EL (cell line): ENCODE measurements around the gene TRPC1.

Source experiments
- DNase-seq: peaks from one replicate; pipeline ENCODE4 v3.0.0-alpha.2; 2016

The TRPC1 gene

DNA sequence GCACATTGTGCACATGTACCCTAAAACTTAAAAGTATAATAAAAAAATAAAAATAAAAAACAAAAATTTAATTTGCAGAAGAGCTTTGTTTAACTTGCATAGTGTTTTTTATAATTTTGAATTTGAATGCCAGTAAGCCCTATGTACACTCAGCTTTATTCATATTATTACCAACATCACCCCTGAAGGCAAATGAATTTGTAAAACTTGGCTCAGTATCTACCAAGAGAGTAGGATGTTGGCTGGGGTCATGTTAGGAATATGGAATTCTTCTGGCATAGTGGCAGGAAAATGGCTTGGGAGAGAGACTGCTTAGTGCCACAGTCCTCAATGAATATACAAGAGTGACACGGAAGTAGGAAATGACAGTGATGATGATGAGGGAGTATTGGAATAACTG is 30.7 kb downstream of the TRPC1 start:
- no peak for DNase-seq

DNA sequence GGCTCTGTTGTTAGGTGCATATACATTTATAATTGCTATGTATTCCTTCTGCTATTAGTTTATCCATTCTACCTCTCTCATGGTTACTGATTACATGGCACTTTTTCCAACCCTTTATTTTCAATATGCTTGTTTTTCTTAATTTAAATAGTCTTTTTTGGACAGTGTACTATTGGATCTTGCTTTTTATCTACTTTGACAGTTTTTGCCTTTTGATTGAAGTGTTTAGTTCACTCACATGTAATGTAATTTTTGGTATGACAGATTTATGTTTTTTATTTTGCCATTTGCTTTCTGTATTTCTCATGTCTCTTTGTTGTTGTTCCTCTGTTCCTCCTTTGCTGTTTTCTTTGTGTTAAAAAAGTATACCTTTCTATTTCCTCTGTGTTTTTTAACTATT is 44.5 kb downstream of the TRPC1 start:
- DNase-seq: no peak

- DNase-seq: peak; percentile 4
These were observed 54.1 kb downstream of the TRPC1 start for GRCh38 chr3:142777927-142778326.

DNA sequence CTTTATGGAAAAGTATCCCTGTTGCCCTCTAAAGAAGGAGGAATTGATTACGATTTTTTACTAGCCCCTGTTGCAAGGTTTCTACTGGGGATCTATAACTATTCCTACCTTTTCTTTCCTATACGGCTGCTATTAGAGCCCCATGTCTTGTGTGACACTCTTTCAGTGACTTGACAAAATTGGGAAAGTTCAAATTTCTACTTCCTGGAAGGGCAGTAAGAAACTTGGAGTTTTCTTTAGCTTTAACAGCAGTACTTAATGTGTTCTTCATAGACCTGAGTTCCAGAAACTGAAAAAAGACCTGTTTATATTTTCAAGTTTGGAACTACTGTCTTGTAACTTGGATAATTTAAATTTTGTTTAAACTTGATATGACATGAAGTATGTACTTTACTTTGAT is 54.7 kb downstream of the TRPC1 start:
- no peak for DNase-seq

GRCh38 chr3:142779591-142779990 is 55.8 kb downstream of the TRPC1 start:
- DNase-seq: peak; percentile 13

GRCh38 chr3:142782616-142783015 is 58.8 kb downstream of the TRPC1 start:
- no peak for DNase-seq

DNA sequence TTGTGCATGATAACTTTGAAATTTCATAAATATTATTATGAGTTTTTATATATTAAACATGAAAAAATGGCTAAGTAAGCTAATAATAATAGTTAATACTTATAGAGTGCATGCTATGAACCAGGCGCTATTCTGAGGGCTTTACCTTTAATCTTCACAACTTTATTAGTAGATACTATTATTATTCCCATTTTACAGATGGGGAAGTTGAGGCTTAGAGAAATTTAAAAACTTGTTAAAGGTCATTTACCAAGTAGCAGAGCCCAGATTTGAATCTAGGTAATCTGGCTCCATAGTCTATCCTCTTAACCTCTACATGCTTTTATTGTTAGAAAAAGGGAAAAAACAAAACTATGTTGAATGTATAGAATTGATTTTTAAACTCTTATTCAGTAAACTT is 60.4 kb downstream of the TRPC1 start:
- no peak for DNase-seq

GRCh38 chr3:142785996-142786395 is 62.2 kb downstream of the TRPC1 start:
- DNase-seq: no peak

DNA sequence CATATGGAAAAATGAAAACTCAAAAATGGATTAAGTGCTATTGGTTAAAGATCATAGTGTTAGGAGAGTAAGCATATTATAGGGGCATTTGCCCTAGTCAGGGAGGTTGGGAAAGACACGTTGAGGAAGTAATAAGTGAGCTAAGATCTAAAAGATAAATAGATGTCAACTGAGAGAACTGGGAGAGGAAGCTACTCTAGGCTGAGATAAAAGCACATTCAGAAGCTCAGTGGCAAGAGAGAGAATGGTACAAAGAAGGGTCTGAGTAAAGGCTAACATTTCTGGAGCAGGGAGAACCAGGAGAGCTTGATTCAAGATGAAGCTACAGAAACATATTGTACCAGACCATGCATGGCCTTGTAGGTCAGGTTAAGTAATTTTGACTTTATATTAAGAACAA is 63.9 kb downstream of the TRPC1 start:
- no peak for DNase-seq

DNA sequence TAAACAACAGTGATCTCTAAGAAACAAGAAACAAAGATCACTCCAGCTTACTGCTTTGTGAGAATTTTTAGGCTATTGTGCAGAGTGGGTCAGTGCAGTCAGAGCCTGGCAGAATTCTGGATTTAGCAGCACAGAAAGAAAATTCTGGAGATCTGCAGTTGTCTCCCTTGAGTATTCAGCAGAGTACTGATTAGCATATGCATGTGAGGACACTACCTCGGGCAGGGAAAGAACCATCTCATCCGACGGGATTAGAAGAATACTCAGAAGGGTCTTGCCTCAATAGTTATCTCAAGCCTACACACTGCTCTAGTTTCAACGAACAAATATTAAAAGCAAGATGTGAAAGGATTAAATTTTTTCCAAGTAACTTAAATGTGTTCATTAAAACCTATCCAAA is 70.7 kb downstream of the TRPC1 start:
- no peak for DNase-seq

DNA sequence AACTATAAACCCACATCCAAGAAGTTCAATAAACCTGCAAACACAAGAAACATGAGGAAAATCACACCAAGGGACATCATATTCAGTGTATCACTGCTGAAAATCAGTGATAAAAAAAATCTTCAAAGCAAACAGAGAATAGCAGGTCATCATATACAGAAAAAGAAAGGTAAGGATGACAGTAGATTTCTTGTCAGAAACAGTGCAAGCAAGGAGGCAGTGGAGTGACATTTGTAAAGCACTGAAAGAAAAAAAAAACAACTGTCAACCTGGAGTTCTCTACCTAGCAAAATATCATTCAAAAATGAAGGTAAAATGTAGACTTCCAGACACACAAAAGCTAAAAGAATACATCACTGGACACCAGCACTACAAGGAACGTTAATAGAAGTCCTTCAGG is 71.5 kb downstream of the TRPC1 start:
- DNase-seq: no peak

GRCh38 chr3:142796823-142797222 is 73.0 kb downstream of the TRPC1 start:
- DNase-seq: no peak

GRCh38 chr3:142801746-142802145 is 77.9 kb downstream of the TRPC1 start:
- DNase-seq: no peak

DNA sequence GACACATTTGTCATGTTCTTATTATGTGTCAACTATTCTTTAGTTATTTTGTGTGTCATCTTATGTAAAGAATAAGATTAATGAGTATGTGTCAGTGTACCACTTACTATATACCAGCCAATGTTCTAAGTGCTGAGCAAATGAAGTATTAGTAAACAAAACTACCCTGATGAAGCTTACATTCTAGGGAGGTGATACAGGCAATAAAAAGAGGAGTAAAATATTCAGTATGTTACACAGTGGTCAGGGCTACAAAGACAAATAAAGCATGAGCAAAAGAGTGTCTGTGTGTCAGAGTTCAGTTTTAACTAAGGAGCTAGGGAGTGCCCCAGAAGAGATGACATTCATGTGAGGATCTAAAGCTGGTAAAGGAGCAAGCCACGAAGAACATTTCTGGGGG is 79.1 kb downstream of the TRPC1 start:
- no peak for DNase-seq

DNA sequence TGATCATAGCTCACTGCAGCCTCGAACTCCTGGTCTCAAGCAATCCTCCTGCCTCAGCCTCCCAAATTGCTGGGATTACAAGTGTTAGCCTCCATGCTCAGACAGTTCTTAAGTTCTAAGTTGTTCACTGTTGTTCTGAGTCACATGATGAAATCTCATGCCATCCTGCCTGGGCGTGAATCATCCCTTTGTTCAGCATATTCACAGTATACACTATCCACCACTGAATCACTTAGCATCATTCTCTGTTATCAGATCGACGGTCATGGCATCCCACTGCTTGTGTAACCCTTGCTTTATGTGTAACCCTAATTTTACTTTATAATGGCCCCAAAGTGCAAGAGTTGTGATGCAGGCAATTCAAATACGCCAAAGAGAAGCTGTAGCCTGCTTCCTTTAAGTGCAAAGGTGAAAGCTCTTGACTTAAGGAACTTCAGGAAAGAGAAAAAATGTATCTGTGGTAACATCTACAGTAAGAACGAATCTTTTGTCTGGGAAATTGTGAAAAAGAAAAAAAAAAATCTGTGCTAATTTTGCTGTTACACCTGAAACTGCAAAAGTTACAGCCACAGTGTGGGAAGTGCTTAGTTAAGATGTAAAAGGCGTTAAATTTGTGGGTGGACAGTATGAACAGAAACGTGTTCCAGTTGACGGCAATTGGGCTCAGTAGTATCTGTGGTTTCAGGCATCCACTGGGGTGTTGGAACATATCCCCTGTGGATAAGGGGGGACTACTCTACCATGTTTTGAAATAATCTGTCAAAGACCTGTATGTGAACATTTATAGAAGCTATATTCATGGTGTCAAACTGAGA is 84.5 kb downstream of the TRPC1 start:
- DNase-seq: peak; percentile 88

DNA sequence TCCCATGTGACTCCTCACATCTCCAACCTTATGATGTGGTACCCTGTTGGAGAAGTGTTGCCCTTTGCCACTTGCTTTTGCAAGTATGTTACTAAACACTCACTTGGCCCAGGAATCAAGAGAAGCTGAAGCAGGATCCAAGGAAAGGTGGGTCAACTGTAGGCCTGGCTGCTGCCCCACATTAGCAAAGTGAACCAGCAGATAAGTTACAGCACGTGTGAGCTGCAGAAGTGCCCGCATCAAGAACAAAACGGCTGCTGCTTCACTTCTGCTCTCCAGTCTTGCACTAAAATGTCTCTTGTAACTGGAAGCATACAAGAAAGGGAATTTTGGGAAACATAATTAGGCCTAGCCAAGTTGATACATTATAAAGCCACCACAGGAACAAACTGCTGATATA is 85.4 kb downstream of the TRPC1 start:
- no peak for DNase-seq

GRCh38 chr3:142815803-142816202 is 92.0 kb downstream of the TRPC1 start:
- no peak for DNase-seq

GRCh38 chr3:142817356-142817755 is 93.5 kb downstream of the TRPC1 start:
- no peak for DNase-seq

DNA sequence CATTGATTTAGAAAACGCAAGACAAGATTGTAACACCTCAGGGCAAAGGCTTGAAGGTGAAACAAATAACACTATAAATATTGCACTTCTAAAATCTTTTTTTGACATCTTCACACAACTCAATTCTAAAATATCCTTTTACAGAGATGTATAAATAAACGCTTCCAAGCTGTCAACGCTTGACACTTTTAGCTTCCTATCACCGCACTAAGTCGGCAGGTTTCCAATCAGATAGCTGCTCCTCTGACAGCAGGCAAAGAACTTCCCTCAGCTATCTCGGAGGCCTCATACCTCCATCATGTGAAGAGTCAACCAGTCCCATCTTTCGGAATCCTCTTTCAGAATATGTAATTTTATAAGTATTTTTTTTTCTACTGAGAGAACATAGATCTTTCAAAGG is 94.1 kb downstream of the TRPC1 start:
- DNase-seq: no peak

DNA sequence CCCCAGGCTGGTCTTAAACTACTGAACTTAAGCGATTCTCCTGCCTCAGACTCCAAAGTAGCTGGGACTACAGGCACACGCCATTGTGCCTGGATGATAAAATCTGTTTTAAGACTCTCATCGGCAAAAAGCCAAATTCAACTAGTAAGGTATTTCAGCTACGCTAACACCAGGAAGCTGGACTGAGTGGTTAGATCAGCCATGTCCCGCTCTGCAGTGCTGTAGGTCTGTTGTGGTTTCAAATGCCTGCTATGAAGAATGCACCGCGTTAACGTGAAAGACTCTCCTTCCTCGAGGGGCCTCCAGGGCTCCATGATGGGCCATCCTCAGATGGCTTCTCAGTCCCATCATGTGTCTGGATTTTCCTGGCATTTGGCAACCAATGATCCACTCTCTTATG is 94.8 kb downstream of the TRPC1 start:
- no peak for DNase-seq

- DNase-seq: no peak
These were observed 95.3 kb downstream of the TRPC1 start for GRCh38 chr3:142819179-142819578.

DNA sequence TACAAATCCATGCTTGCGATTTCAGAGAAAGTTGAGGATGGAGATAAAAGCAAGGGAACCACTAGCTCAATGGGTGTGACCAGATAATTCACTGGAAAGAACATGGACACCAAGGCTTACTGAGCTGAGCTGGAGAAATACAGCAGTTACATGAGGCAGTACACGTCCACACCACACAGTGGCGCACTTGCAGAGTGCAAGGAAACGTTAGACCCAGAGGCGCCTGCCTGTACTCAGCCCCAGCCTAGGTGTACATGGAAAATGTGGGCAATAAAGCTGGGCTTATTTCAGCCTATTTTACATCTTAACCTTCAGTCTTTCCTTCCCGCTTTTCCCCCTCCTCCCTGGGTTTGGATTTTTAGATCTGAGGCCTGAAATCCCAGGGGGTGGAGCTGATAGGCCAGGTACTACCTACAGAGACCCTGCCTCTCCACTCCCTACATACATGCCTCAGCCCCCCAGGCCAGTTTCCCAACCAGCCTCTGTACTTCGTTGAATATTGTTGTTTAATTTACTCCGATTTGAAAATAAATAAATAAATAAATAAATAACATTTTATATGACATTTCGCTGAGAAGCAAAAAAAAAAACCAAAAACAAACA is 105.0 kb downstream of the TRPC1 start:
- peak; percentile 77 for DNase-seq

- DNase-seq: no peak
These were observed 113.7 kb downstream of the TRPC1 start for GRCh38 chr3:142837526-142837925.

- no peak for DNase-seq
These were observed 116.0 kb downstream of the TRPC1 start for GRCh38 chr3:142839831-142840230.
